ENCODE results near the gene LSM12. TPM values are rescaled to one million over a fixed set of nuclear protein-coding genes. Genes with fewer than 3 reads are reported as not detected.

Gene LSM12
- total RNA-seq, 1 donor from 2014 or later, result 57.3 TPM

- CTCF ChIA-PET, result no interaction called here
- Mint-ChIP-seq H3K4me1 (peaks cover 6% of the 10 kb centered on the region), H3K4me3 (no peak overlapping the region), H3K27me3 (no peaks in the 10 kb centered on the region), H3K27ac (no peak overlapping the region), H3K36me3 (ENCODE audit: low read depth) (peaks cover 64% of the 10 kb centered on the region), H3K9me3 (no peaks in the 10 kb centered on the region)
- DNase-seq (no peak), ATAC-seq (ENCODE audit: low read depth) (no peak)
- intact Hi-C loops (cut with micrococcal nuclease), result no loop called here
- TF ChIP-seq, protein P1, sequence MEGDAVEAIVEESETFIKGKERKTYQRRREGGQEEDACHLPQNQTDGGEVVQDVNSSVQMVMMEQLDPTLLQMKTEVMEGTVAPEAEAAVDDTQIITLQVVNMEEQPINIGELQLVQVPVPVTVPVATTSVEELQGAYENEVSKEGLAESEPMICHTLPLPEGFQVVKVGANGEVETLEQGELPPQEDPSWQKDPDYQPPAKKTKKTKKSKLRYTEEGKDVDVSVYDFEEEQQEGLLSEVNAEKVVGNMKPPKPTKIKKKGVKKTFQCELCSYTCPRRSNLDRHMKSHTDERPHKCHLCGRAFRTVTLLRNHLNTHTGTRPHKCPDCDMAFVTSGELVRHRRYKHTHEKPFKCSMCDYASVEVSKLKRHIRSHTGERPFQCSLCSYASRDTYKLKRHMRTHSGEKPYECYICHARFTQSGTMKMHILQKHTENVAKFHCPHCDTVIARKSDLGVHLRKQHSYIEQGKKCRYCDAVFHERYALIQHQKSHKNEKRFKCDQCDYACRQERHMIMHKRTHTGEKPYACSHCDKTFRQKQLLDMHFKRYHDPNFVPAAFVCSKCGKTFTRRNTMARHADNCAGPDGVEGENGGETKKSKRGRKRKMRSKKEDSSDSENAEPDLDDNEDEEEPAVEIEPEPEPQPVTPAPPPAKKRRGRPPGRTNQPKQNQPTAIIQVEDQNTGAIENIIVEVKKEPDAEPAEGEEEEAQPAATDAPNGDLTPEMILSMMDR (IDR thresholded peaks at IDR 0.05), result no peak
- POLR2A ChIA-PET, result no interaction called here
These were observed 11.1 kb upstream of the LSM12 start for GRCh38 chr17:44077595-44077909.

- POLR2A ChIA-PET, result no interaction called here
- intact Hi-C loops (cut with micrococcal nuclease), result no loop called here
- TF ChIP-seq, protein P1 (IDR thresholded peaks at IDR 0.05), result no peak
- CTCF ChIA-PET, result no interaction called here
- no peak for ATAC-seq (ENCODE audit: low read depth)
- peaks cover 58% of the 10 kb centered on the region for H3K36me3 Mint-ChIP-seq (ENCODE audit: low read depth)
- peaks cover 8% of the 10 kb centered on the region for H3K4me1 Mint-ChIP-seq
- H3K4me3 Mint-ChIP-seq, result no peak overlapping the region
- no peak for DNase-seq
- no peak overlapping the region for H3K27ac Mint-ChIP-seq
- H3K27me3 Mint-ChIP-seq, result no peaks in the 10 kb centered on the region
- no peaks in the 10 kb centered on the region for H3K9me3 Mint-ChIP-seq
These were observed 10.5 kb upstream of the LSM12 start for GRCh38 chr17:44076716-44077594.

- Mint-ChIP-seq H3K36me3 (ENCODE audit: low read depth) (peaks cover 53% of the 10 kb centered on the region), H3K9me3 (no peaks in the 10 kb centered on the region), H3K4me3 (no peak overlapping the region), H3K27ac (no peak overlapping the region), H3K4me1 (peaks cover 19% of the 10 kb centered on the region), H3K27me3 (no peaks in the 10 kb centered on the region)
- DNase-seq, result no peak
- ChIA-PET CTCF (no interaction called here), POLR2A (no interaction called here)
- intact Hi-C loops (cut with micrococcal nuclease), result no loop called here
- ATAC-seq (ENCODE audit: low read depth), result no peak
- TF ChIP-seq, protein P1 (IDR thresholded peaks at IDR 0.05), result no peak
These were observed 9.3 kb upstream of the LSM12 start for GRCh38 chr17:44075598-44076293.

- ChIA-PET CTCF (no interaction called here), POLR2A (interaction anchor here (0.8 to 0.9 kb wide), 2 partner anchors 8 to 33 kb away, joined by 3 to 4 read pairs; partner anchors contain the start of gene LSM12)
- Mint-ChIP-seq H3K4me3 (no peak overlapping the region), H3K27me3 (no peaks in the 10 kb centered on the region), H3K27ac (no peak overlapping the region), H3K36me3 (ENCODE audit: low read depth) (peaks cover 45% of the 10 kb centered on the region), H3K4me1 (peaks cover 25% of the 10 kb centered on the region), H3K9me3 (no peaks in the 10 kb centered on the region)
- intact Hi-C loops (cut with micrococcal nuclease), result loop anchor here (5.0 kb wide), 1 partner anchor 272 kb away; the partner anchor contains the start of gene GRN
- DNase-seq (no peak), ATAC-seq (ENCODE audit: low read depth) (no peak)
- TF ChIP-seq, protein P1 (IDR thresholded peaks at IDR 0.05), result no peak
These were observed 8.4 kb upstream of the LSM12 start for GRCh38 chr17:44074911-44075285.

GRCh38 chr17:44074231-44074910 is 7.9 kb upstream of the LSM12 start:
- H3K27ac Mint-ChIP-seq, result no peak overlapping the region
- ChIA-PET POLR2A (interaction anchor here (0.8 to 0.9 kb wide), 2 partner anchors 8 to 33 kb away, joined by 3 to 4 read pairs; partner anchors contain the start of gene LSM12), CTCF (no interaction called here)
- no peaks in the 10 kb centered on the region for H3K9me3 Mint-ChIP-seq
- no peak overlapping the region for H3K4me3 Mint-ChIP-seq
- peaks cover 43% of the 10 kb centered on the region for H3K36me3 Mint-ChIP-seq (ENCODE audit: low read depth)
- peaks cover 26% of the 10 kb centered on the region for H3K4me1 Mint-ChIP-seq
- no peaks in the 10 kb centered on the region for H3K27me3 Mint-ChIP-seq
- ATAC-seq (ENCODE audit: low read depth), result no peak
- DNase-seq, result no peak
- TF ChIP-seq, protein P1 (IDR thresholded peaks at IDR 0.05), result no peak
- intact Hi-C loops (cut with micrococcal nuclease), result loop anchor here (5.0 kb wide), 1 partner anchor 273 kb away; the partner anchor contains the start of gene GRN
